ENCODE results near the gene TMCO4.

DNA sequence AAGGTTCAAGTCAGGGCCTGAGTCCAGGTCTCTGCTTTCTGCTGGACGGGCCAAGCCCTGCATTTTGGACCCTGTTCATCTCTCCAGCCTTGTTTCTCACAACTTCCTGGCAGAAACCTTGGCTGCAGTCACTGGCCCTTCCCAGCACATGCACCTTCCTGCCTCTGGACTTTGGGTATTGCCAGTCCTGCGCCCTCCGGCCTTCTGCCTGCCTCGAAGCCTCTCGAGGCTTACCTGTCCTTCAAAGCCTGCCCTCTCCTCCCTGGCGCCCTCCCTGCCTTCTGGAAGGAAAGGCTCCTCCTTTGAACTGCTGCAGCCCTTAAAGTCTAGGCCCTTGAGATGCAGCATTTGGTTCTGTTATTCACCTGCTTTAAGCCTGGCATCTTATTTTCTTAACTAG, 82.2 kb downstream of the TMCO4 start:
- TF ChIP-seq, protein P1, sequence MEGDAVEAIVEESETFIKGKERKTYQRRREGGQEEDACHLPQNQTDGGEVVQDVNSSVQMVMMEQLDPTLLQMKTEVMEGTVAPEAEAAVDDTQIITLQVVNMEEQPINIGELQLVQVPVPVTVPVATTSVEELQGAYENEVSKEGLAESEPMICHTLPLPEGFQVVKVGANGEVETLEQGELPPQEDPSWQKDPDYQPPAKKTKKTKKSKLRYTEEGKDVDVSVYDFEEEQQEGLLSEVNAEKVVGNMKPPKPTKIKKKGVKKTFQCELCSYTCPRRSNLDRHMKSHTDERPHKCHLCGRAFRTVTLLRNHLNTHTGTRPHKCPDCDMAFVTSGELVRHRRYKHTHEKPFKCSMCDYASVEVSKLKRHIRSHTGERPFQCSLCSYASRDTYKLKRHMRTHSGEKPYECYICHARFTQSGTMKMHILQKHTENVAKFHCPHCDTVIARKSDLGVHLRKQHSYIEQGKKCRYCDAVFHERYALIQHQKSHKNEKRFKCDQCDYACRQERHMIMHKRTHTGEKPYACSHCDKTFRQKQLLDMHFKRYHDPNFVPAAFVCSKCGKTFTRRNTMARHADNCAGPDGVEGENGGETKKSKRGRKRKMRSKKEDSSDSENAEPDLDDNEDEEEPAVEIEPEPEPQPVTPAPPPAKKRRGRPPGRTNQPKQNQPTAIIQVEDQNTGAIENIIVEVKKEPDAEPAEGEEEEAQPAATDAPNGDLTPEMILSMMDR (IDR thresholded peaks at IDR 0.05; ENCODE audit: low read depth, low read length), result no peak
- TF ChIP-seq EZH2phosphoT487 (IDR thresholded peaks at IDR 0.05; ENCODE audit: low read depth), result no peak
